ENCODE measurements around the gene RASSF4. TPM values are rescaled to one million over a fixed set of nuclear protein-coding genes. Genes with fewer than 3 reads are reported as not detected.

RASSF4 gene
- total RNA-seq, 3 donors from 2014 or later, result 18.7 to 364 (median 41.1) TPM

GRCh38 chr10:44982496-44982895 is 22.9 kb downstream of the RASSF4 start:
- Histone ChIP-seq H3K36me3 (no peaks in the 10 kb centered on the region), H3K4me1 (peaks cover 16 to 23% of the 10 kb centered on the region in 2 donors), H3K4me3 (no peak overlapping the region), H3K9me3 (no peaks in the 10 kb centered on the region), H3K27me3 (no peaks in the 10 kb centered on the region), H3K27ac (peak overlapping the region; percentile 95)
- intact Hi-C loops (cut with DNase I; ENCODE audit: low total_unique reads), result no loop called here
- TF ChIP-seq POLR2AphosphoS5 (IDR thresholded peaks at IDR 0.05), result no peak
- no peak for TF ChIP-seq POLR2A (IDR thresholded peaks at IDR 0.05)
- TF ChIP-seq CTCF (IDR thresholded peaks at IDR 0.05), result no peak
- DNase-seq (ENCODE audit: low spot score in 2 of 2), result no peak

- Histone ChIP-seq H3K4me1 (peaks cover 16 to 23% of the 10 kb centered on the region in 2 donors), H3K27me3 (no peaks in the 10 kb centered on the region), H3K9me3 (no peaks in the 10 kb centered on the region), H3K36me3 (no peaks in the 10 kb centered on the region), H3K27ac (peak overlapping the region in 1 of 2 donors; percentile 95), H3K4me3 (no peak overlapping the region)
- no peak for DNase-seq (ENCODE audit: low spot score in 2 of 2)
- intact Hi-C loops (cut with DNase I; ENCODE audit: low total_unique reads), result no loop called here
- no peak for TF ChIP-seq POLR2AphosphoS5 (IDR thresholded peaks at IDR 0.05)
- no peak for TF ChIP-seq CTCF (IDR thresholded peaks at IDR 0.05)
- no peak for TF ChIP-seq POLR2A (IDR thresholded peaks at IDR 0.05)
Observed at GRCh38 chr10:44983066-44983894, 23.7 kb downstream of the RASSF4 start.

GRCh38 chr10:44983895-44984278 is 24.3 kb downstream of the RASSF4 start:
- H3K4me1 ChIP-seq, result peaks cover 12 to 22% of the 10 kb centered on the region in 2 donors

GRCh38 chr10:44984671-44985101 is 25.1 kb downstream of the RASSF4 start:
- H3K4me1 ChIP-seq, result peaks cover 8 to 14% of the 10 kb centered on the region in 2 donors
- H3K9me3 ChIP-seq, result no peaks in the 10 kb centered on the region
- TF ChIP-seq POLR2A (IDR thresholded peaks at IDR 0.05) (no peak), POLR2AphosphoS5 (IDR thresholded peaks at IDR 0.05) (no peak), CTCF (IDR thresholded peaks at IDR 0.05) (no peak)
- no peak overlapping the region for H3K4me3 ChIP-seq
- H3K36me3 ChIP-seq, result no peaks in the 10 kb centered on the region
- intact Hi-C loops (cut with DNase I; ENCODE audit: low total_unique reads), result no loop called here
- H3K27me3 ChIP-seq, result no peaks in the 10 kb centered on the region
- H3K27ac ChIP-seq, result peak overlapping the region in 1 of 2 donors; percentile 95
- no peak for DNase-seq (ENCODE audit: low spot score in 2 of 2)

More at GRCh38 chr10:44983895-44984278, 24.3 kb downstream of the RASSF4 start:
- Histone ChIP-seq H3K27ac (peak overlapping the region in 1 of 2 donors; percentile 95), H3K27me3 (no peaks in the 10 kb centered on the region), H3K4me3 (no peak overlapping the region), H3K36me3 (no peaks in the 10 kb centered on the region), H3K9me3 (no peaks in the 10 kb centered on the region)
- intact Hi-C loops (cut with DNase I; ENCODE audit: low total_unique reads), result no loop called here
- DNase-seq (ENCODE audit: low spot score in 2 of 2), result no peak
- no peak for TF ChIP-seq POLR2AphosphoS5 (IDR thresholded peaks at IDR 0.05)
- TF ChIP-seq CTCF (IDR thresholded peaks at IDR 0.05), result no peak
- no peak for TF ChIP-seq POLR2A (IDR thresholded peaks at IDR 0.05)

- peaks cover 8 to 10% of the 10 kb centered on the region in 2 donors for H3K4me1 ChIP-seq
- TF ChIP-seq CTCF (IDR thresholded peaks at IDR 0.05), result no peak
- no peak for TF ChIP-seq POLR2AphosphoS5 (IDR thresholded peaks at IDR 0.05)
- no peak for TF ChIP-seq POLR2A (IDR thresholded peaks at IDR 0.05)
- no peaks in the 10 kb centered on the region for H3K9me3 ChIP-seq
- DNase-seq (ENCODE audit: low spot score in 2 of 2), result no peak
- peak overlapping the region; percentile 54 to 95 for H3K27ac ChIP-seq
- no peaks in the 10 kb centered on the region for H3K27me3 ChIP-seq
- no peaks in the 10 kb centered on the region for H3K36me3 ChIP-seq
- intact Hi-C loops (cut with DNase I; ENCODE audit: low total_unique reads), result no loop called here
- H3K4me3 ChIP-seq, result no peak overlapping the region
Observed at GRCh38 chr10:44985175-44985681, 25.6 kb downstream of the RASSF4 start.

Measured in breast epithelium (tissue), 4 donors.